ENCODE measurements around the gene RFT1.

DNA sequence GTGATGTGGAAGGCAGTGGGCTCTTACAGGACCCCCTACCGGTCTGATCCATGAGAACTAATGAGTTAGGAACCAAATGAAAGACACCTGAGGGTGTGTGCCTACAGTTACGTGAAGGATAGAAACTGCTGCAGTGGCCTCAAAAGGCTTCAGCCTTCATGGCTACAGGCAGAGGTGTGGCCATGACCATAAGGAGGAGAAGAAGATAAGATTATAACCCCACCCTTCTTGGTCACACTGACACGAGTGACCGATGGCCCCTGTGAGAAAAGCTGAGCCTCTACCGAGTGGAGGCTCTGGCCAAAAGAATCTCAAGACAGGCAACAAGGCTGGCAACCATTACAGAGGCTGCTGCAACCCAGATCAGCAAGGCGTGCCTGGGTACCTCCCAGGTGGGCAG lies 6.3 kb downstream of the RFT1 start:
- TF ChIP-seq ZFP3 (CRISPR knock-in tag; IDR thresholded peaks at IDR 0.05) (no peak), ZNF565 (CRISPR knock-in tag; conservative IDR thresholded peaks at IDR 0.05; ENCODE audit: low read depth) (no peak), ZFP30 (CRISPR knock-in tag; IDR thresholded peaks at IDR 0.05) (no peak), PATZ1 (CRISPR knock-in tag; IDR thresholded peaks at IDR 0.05; ENCODE audit: borderline replicate concordance) (no peak), GLIS3 (CRISPR knock-in tag; IDR thresholded peaks at IDR 0.05) (no peak)
- TF ChIP-seq, protein P1, sequence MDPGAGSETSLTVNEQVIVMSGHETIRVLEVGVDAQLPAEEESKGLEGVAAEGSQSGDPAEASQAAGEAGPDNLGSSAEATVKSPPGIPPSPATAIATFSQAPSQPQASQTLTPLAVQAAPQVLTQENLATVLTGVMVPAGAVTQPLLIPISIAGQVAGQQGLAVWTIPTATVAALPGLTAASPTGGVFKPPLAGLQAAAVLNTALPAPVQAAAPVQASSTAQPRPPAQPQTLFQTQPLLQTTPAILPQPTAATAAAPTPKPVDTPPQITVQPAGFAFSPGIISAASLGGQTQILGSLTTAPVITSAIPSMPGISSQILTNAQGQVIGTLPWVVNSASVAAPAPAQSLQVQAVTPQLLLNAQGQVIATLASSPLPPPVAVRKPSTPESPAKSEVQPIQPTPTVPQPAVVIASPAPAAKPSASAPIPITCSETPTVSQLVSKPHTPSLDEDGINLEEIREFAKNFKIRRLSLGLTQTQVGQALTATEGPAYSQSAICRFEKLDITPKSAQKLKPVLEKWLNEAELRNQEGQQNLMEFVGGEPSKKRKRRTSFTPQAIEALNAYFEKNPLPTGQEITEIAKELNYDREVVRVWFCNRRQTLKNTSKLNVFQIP (CRISPR knock-in tag; IDR thresholded peaks at IDR 0.05; ENCODE audit: borderline replicate concordance, low read depth) = no peak
